Posterior cingulate gyrus (tissue), 11 donors: ENCODE measurements around the gene DNAAF1.

Experiments
- DNase-seq, 10 donors: peaks; one replicate each; pipeline versions ENCODE4 v3.0.0 to v3.0.0-alpha.2; 2020 to 2021; ENCODE audit warnings: mixed read lengths in 3 of 10
- intact Hi-C: fragments of 100-400 bp; cut with DNase I; formaldehyde crosslinking; loops from one replicate; pipeline ENCODE4 v1.15.1; 2023

Gene DNAAF1

DNA sequence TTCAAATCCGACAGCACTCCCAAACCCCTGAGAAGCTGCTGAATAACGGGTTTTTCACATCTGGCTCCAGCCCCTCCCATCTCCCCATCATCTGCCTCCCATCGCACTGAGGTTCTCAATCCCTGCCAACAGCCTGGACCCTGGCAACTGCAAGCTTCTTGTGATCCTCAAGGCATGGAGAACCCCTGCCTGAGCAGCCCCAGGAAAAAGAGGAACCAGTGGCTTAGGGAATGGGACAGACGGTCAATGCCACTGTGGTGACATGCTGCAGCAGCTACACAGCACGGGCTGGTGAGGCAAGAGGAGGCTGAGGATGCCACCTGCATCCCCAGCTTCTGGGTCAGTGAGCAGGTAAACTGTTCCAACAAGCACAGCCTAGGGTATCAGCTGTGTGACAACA lies 25.1 kb upstream of the DNAAF1 start:
- no peak for DNase-seq
- intact Hi-C loops, result no loop called here

DNA sequence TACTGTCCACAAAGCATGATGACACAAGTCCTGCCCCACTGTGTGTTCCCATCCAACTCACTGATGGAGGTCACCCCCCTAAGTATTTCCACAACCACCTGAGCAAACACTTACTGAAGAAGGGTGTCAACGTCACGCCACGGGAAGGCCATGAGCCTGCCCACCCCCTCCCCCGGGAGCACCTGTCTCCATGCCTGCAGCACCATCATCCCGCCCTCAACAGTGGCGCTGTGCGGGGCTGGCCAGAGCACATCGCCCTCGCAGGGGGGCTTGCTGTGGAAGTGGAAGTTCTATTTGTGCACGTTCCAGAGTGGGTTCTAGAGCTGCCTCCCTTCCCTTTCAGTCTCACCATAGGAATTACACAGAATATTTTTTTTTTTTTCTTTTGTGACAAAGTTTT lies 24.1 kb upstream of the DNAAF1 start:
- no peak for DNase-seq
- intact Hi-C loops, result no loop called here

GRCh38 chr16:84124257-84125073 lies 20.6 kb upstream of the DNAAF1 start:
- intact Hi-C loops, result no loop called here

DNA sequence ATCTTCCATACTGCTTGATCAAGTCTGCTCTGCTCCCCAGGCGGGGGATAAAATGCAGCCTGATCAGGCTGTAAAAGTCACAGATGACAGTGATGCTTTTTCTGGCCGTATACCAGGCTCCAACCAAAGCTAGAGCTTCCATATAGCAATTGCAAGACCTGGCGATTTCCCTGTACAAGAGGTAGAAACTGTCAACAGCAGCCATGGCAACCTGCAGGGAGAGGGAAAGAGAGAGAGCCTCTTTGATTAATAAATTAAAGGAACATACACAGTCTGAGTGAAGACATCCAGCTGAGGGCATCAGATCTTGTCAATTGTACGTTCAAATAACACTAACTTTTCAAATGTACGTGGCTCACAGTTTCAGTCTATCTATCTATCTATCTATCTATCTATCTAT lies 14.0 kb upstream of the DNAAF1 start:
- intact Hi-C loops, result no loop called here
- DNase-seq, result no peak

More at GRCh38 chr16:84124257-84125073, 20.6 kb upstream of the DNAAF1 start:
- no peak for DNase-seq

- DNase-seq, result no peak
- intact Hi-C loops, result no loop called here
These were observed 12.4 kb upstream of the DNAAF1 start for GRCh38 chr16:84132527-84133285.

DNA sequence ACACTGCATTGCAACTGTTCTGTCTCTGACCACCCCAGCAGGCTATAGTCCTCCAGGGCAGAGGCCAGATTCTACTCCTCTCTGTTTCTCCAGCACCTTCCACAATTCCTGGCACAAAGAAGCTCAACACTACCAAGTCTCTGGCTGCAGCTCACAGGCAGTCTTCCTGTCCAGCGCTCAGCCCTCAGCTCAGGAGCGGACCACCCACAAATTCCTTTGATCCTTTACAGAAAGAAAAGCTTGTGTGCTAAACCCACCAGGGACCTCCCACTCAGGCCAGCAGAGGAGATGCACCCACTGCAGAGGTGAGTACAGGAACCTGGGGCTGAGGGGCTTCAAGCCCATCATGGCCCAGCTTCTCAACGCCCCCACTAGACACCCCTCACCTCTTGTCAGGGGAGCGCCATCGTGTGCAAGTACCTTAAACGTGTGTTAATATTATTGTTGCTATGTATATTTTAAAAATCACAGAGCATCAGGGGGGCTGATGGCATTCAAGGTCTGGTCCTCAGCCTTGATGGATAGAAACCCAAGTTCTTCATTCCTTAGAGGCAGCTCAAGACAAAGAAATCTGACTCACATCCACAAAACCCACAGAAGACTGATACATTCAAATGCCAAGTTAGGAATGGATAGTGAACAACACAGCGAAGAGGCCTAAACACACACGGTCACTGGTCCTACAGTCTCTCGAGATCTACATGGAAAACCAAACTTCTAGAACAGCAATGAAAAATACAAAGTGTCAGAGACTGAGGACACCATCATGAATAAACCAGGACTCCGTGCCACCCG lies 8.6 kb upstream of the DNAAF1 start:
- no peak for DNase-seq

GRCh38 chr16:84137287-84137686 lies 7.8 kb upstream of the DNAAF1 start:
- DNase-seq, result no peak
- intact Hi-C loops, result no loop called here

More for the DNA sequence above, 8.6 kb upstream of the DNAAF1 start:
- intact Hi-C loops, result no loop called here

GRCh38 chr16:84137769-84138357 lies 7.2 kb upstream of the DNAAF1 start:
- intact Hi-C loops, result no loop called here
- no peak for DNase-seq

DNA sequence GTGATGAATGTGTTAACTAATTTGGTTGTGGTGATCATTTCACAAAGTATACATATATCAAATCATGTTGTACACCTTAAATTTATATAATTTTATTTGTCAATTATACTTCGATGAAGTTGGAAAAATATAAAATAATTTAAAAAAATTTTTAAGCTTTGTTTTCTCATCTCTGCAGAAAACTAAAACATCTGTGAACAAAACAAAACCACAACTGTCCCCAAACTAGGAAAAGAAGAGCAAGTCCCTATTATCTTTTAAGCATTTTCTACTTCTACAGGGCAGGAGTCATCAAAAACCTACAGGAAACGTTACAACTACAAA lies 6.6 kb upstream of the DNAAF1 start:
- no peak for DNase-seq
- intact Hi-C loops, result no loop called here

DNA sequence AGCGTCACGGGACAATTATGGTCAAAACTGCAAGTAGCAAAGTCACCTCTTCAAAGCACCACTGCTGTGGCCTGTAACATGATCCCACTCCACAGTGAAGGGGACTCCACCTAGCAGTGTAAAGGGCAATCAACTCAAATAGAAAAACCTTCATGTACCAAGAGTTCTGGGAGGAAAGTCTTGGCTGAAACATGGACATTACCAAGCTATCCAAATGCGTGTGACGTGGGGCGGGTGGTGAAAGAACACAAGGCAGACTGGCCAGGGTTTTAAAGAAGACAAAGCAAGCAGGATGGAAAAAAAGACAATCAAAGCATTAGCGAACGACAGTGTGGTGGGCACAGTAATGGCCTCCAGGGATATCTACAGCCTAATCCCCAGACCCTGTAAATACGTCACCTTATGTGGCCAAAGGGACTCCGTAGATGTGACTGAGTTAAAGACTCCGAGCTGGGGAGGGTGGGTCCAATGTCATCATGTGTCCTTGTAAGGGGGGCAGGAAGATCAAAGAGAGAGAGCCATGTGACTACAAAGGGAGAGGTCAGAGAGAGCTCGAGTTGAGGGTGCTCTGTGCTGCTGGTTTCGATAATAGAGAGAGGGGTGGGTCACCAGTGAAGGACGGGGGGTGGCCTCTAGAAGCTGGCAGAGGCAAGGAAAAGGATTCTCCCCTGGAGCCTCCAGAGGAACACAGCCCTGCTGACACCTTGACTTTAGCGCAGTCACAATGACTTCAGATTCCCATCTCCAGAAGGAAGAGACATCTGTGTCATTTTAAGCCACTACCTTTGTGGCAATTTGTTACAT lies 6.1 kb upstream of the DNAAF1 start:
- no peak for DNase-seq
- intact Hi-C loops, result no loop called here

DNA sequence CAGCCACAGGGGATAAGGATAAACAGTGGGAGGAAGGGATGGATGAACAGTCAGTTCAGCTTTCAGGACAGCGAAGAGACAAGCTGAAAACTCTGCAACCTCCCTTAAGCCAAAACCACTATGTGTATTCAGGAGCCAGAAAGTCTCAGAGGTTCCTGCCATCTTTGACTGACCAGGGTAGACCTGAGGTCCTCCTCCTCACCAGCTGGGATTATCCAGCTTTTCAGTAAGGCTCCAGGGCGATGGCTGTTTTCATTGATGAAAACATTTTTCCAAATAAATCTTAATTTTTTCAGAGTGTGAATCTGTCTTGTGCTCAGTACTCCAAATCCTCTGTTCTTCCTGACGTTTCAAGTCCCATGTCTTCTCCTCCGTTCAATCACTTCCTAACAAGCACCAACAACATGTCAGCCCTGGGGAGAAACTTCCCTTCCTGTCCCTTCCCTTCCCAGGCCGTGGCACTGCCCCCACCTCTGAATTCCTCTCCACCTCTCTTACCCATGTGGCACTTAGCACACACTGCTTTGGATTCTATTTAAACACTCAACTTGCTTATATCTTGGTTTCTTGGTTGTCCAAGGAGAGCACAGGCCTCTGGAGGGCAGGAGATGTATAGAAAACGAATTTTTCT lies 5.4 kb upstream of the DNAAF1 start:
- intact Hi-C loops, result loop anchor here (5.0 kb wide), 1 partner anchor 48 kb away; the partner anchor contains the start of gene TAF1C
- DNase-seq, result no peak

DNA sequence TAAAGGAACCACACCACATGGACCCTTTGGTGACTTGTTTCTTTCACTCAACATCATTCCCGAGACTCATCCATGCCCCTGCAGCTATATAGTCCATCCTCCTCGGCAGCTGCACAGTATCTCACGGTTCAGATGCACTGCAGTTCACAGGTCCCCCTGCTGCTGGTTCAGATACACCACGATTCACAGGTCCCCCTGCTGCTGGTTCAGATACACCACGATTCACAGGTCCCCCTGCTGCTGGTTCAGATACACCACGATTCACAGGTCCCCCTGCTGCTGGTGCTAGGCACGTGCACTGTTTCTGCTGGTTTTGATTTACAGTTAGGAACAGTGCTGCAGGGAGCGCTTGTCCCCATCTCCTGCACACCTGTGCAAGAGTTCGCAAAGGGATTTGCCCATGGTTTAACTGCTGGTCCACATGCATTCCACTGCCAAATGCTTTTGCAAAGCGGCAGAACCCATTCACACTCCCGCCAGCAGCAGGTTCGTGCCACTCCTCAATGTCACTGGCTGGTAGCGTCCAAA lies 3.9 kb upstream of the DNAAF1 start:
- no peak for DNase-seq
- intact Hi-C loops, result loop anchor here (5.0 kb wide), 1 partner anchor 46 kb away; the partner anchor contains the start of gene TAF1C

GRCh38 chr16:84143081-84143480 lies 2.0 kb upstream of the DNAAF1 start:
- intact Hi-C loops, result loop anchor here (5.0 kb wide), 1 partner anchor 44 kb away; the partner anchor contains the start of gene TAF1C
- DNase-seq, result no peak

GRCh38 chr16:84143784-84144199 lies 1.3 kb upstream of the DNAAF1 start:
- intact Hi-C loops, result loop anchor here (2.0 to 5.0 kb wide), 2 partner anchors 27 to 44 kb away; partner anchors contain the start of genes MBTPS1 and TAF1C
- DNase-seq, result peak in 1 of 10 donors; percentile 59

DNA sequence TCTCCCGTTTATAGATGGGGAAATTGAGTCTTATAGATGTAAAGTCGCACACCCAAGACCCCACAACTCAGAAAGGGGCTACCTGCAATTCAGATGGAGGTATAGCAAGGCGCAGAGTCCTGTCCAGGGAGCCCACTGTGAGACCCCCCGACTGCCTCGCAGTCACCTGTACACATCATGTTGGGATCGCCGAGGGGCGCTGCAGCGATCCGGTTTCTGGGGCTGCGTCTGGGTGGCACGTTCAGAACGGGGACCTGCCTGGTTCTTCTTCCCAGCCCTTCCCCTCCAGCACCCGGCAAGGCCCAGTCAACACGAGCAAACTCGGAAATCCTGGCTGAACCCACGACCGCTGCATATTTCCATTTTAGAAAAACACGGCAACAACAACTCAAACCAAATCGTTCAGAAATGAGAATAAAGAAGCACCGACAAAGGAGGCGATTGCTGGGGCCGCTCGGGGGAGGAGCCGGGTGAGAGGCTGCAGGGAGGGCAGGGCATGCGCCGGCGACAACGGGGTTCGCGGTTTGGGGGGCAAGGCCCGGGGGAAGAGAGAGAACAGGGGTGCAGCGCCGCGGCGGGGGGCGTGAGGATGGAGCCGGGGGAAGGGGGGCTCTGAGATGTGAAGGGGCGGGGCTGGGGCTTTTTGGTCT lies 774 bp upstream of the DNAAF1 start:
- DNase-seq, result peak; percentile 20 to 93 (median 55)
- intact Hi-C loops, result loop anchor here (2.0 to 5.0 kb wide), 2 partner anchors 28 to 43 kb away; partner anchors contain the start of genes MBTPS1 and TAF1C

GRCh38 chr16:84150926-84151325 lies 5.8 kb downstream of the DNAAF1 start:
- intact Hi-C loops, result no loop called here
- DNase-seq, result peak in 1 of 10 donors; percentile 18

DNA sequence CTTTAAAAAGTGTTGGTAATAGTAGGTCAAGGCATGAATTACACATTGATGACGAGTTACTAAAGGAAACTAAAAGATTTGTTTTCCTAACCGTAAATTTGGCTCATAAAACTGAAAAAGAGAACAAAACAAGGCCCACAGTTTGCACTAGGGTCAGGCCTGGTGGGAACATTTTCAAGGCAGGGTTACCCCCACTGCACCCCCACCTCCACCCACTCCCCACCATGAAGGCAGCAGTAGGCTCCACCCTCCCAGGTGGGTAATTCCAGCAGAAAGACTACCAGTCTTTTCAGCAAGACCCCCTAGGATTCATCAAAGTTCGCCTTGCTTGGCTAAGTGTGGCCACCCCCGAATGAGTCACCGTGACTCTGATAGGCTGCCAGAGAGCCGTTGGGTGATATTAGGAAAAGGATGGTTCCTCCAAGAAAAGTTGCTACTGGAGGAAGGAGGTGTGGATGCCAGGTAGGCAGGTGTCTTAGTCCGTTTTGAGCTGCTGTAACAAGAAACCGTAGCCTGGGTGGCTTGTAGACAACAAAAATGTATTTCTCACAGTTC lies 8.6 kb downstream of the DNAAF1 start:
- intact Hi-C loops, result no loop called here
- DNase-seq, result no peak

DNA sequence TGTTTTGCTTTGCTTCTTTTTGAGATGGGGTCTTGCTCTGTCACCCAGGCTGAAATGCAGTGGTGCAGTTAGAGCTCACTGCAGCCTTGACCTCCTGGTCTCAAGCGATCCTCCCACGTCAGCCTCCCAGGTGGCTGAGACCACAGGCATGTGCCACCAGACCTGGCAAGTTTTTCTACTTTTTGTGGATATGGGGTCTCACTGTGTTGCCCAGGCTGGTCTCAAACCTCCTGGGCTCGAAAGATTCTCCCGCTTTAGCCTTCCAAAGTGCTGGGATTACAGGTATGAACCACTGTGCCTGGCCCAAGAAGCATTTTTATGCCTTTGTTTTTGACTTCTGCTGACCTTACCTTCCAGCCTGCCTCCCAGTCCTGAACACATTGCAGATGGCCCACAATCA lies 10.1 kb downstream of the DNAAF1 start:
- intact Hi-C loops, result no loop called here
- DNase-seq, result no peak
